ENCODE results near the gene PARP16.

PARP16 gene

DNA sequence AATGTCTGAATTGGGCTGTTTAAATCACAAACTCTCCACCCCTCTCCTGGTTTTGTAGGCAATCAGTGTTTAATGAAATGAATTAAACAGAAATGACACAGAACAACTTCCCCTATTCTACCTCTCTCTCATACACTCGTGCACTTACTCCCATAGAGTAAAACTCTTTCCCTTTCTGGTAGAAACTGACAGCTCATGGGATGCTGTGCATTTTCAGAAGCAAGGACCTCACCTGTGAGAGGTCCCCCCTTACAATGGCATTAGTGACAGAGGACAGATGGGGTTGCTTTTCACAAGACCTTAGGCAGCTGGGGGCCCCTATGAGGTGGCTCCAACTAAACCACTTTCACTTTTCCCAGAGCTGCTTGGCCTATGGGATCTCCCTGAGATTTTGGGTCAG lies 31.9 kb downstream of the PARP16 start:
- TF ChIP-seq, protein P1, sequence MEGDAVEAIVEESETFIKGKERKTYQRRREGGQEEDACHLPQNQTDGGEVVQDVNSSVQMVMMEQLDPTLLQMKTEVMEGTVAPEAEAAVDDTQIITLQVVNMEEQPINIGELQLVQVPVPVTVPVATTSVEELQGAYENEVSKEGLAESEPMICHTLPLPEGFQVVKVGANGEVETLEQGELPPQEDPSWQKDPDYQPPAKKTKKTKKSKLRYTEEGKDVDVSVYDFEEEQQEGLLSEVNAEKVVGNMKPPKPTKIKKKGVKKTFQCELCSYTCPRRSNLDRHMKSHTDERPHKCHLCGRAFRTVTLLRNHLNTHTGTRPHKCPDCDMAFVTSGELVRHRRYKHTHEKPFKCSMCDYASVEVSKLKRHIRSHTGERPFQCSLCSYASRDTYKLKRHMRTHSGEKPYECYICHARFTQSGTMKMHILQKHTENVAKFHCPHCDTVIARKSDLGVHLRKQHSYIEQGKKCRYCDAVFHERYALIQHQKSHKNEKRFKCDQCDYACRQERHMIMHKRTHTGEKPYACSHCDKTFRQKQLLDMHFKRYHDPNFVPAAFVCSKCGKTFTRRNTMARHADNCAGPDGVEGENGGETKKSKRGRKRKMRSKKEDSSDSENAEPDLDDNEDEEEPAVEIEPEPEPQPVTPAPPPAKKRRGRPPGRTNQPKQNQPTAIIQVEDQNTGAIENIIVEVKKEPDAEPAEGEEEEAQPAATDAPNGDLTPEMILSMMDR (conservative IDR thresholded peaks at IDR 0.05; ENCODE audit: low read depth, low read length): no peak
- Histone ChIP-seq H3K27ac (no peak overlapping the region), H3K79me2 (ENCODE audit: insufficient read depth, low read depth) (no peaks in the 10 kb centered on the region)

DNA sequence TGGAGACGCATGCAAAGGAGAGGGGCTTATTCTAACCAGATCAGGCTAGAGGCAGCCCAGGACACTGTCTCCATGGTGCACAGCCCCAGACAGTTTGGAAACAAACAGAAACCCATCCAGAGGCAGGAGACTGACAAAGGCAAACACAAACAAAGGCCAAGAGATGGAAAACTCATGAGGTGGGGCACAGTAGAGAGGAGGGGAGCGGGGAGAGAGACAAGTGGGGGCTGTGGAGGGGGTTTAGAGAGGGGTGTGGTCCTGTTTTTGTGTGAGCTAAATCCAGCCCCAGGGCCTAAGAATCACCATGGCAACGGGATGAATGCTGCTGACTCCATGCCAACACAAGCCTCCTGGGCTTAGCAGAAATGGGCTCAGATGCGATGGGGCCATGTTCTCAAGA lies 32.3 kb downstream of the PARP16 start:
- Histone ChIP-seq H3K27ac (no peak overlapping the region), H2AFZ (ENCODE audit: low read depth) (no peak overlapping the region), H3K9ac (no peak overlapping the region), H3K79me2 (ENCODE audit: insufficient read depth, low read depth) (no peaks in the 10 kb centered on the region), H3K4me1 (ENCODE audit: low read depth, poor library complexity, severe bottlenecking) (no peaks in the 10 kb centered on the region), H3K27me3 (ENCODE audit: insufficient read depth, low read depth) (no peaks in the 10 kb centered on the region), H3K36me3 (ENCODE audit: insufficient read depth) (no peaks in the 10 kb centered on the region), H3K4me2 (no peak overlapping the region), H3K4me3 (IDR thresholded peaks at IDR 0.05; ENCODE audit: insufficient read depth, low read depth, low read length) (no peak overlapping the region), H4K20me1 (ENCODE audit: insufficient read depth) (no peaks in the 10 kb centered on the region)
- TF ChIP-seq, protein P1 (conservative IDR thresholded peaks at IDR 0.05; ENCODE audit: low read depth, low read length): no peak

More for the DNA sequence above, 31.9 kb downstream of the PARP16 start:
- H3K4me1 ChIP-seq (ENCODE audit: low read depth, poor library complexity, severe bottlenecking): no peaks in the 10 kb centered on the region
- H3K27me3 ChIP-seq (ENCODE audit: insufficient read depth, low read depth): no peaks in the 10 kb centered on the region
- H2AFZ ChIP-seq (ENCODE audit: low read depth): no peak overlapping the region
- no peak overlapping the region for H3K9ac ChIP-seq
- no peak overlapping the region for H3K4me2 ChIP-seq
- H4K20me1 ChIP-seq (ENCODE audit: insufficient read depth): no peaks in the 10 kb centered on the region
- no peak overlapping the region for H3K4me3 ChIP-seq (IDR thresholded peaks at IDR 0.05; ENCODE audit: insufficient read depth, low read depth, low read length)
- H3K36me3 ChIP-seq (ENCODE audit: insufficient read depth): no peaks in the 10 kb centered on the region

DNA sequence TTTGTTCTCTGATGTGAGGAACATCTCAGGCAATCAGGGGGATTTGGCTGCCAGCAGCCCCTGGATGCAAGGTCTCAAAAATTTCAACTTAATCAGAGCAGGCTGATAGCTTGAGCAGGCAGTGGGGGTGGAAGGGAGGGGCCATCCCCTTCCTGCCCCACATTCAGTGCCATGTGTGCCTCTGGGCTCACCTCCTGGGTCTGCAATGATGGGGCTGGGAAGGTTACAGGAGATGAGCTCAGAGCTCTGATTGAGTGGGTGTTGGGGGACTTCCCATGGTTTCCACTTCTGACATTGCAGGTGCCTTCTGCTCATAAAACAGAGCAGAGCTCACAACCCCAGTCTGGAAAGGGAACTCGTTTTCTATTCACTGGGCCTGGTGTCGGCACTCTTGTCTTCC lies 37.0 kb downstream of the PARP16 start:
- TF ChIP-seq, protein P1 (conservative IDR thresholded peaks at IDR 0.05; ENCODE audit: low read depth, low read length): no peak
- no peaks in the 10 kb centered on the region for H3K79me2 ChIP-seq (ENCODE audit: insufficient read depth, low read depth)
- H3K27ac ChIP-seq: no peak overlapping the region
- H4K20me1 ChIP-seq (ENCODE audit: insufficient read depth): no peaks in the 10 kb centered on the region
- no peak overlapping the region for H3K4me3 ChIP-seq (IDR thresholded peaks at IDR 0.05; ENCODE audit: insufficient read depth, low read depth, low read length)
- no peaks in the 10 kb centered on the region for H3K36me3 ChIP-seq (ENCODE audit: insufficient read depth)
- H3K9ac ChIP-seq: no peak overlapping the region
- H3K4me2 ChIP-seq: no peak overlapping the region
- no peaks in the 10 kb centered on the region for H3K4me1 ChIP-seq (ENCODE audit: low read depth, poor library complexity, severe bottlenecking)
- H2AFZ ChIP-seq (ENCODE audit: low read depth): no peak overlapping the region
- no peaks in the 10 kb centered on the region for H3K27me3 ChIP-seq (ENCODE audit: insufficient read depth, low read depth)

DNA sequence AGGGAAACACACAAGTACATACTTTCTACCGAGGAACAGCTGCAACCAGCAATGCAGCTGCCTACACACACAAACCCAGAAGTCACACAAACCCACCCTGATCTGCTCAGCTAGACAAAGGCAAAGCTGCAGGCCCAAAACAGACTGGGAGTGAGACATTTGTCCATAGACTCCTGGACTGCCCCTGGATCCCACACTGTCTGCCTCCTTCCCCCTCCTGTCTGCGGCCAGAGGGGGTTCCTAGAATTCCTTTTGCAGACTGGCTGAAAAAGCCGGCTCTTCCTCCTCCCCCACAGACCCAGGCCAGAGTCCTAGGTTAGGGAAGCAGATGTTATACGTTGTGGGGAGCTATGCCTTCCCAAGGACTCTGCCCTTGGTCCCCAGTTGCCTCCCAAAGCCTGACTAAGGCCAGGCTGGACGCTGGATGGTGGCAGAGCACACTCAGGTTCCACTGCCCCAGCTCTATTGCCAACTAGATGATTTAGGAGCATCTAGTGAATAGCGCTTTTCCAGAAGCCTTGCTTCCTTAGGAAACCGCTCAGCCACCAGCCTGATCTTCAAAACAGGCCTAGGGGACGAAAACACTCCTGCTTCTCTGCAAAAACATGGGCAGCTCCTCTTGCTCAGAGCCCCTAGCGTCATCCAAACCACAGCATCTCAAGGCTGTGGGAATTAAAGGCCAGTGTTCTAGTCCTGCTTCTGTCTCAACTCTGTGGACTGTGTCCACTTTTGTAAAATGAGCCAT lies 38.0 kb downstream of the PARP16 start:
- H3K9ac ChIP-seq: no peak overlapping the region

More for the DNA sequence above, 38.0 kb downstream of the PARP16 start:
- Histone ChIP-seq H3K27me3 (ENCODE audit: insufficient read depth, low read depth) (no peaks in the 10 kb centered on the region), H3K4me1 (ENCODE audit: low read depth, poor library complexity, severe bottlenecking) (no peaks in the 10 kb centered on the region), H3K79me2 (ENCODE audit: insufficient read depth, low read depth) (no peaks in the 10 kb centered on the region), H3K4me2 (no peak overlapping the region), H3K36me3 (ENCODE audit: insufficient read depth) (no peaks in the 10 kb centered on the region), H2AFZ (ENCODE audit: low read depth) (no peak overlapping the region), H3K27ac (no peak overlapping the region), H3K4me3 (IDR thresholded peaks at IDR 0.05; ENCODE audit: insufficient read depth, low read depth, low read length) (no peak overlapping the region), H4K20me1 (ENCODE audit: insufficient read depth) (no peaks in the 10 kb centered on the region)
- TF ChIP-seq, protein P1 (conservative IDR thresholded peaks at IDR 0.05; ENCODE audit: low read depth, low read length): no peak

Data from KMS-11 (cell line).